HEK293 (cell line): ENCODE results near the gene CCDC9.

Experiments
- SCRT1 ChIP-seq: fragments of 450-650 bp; formaldehyde crosslinking; IDR thresholded peaks from 2 replicates; pipeline ENCODE4 v1.5.1; 2016; ENCODE audit warnings: missing biosample characterization, missing genetic modification characterization, borderline replicate concordance
- SCRT2 ChIP-seq: fragments of 450-650 bp; formaldehyde crosslinking; IDR thresholded peaks from 2 replicates; pipeline ENCODE4 v1.5.1; 2016; ENCODE audit warnings: missing biosample characterization, missing genetic modification characterization
- ZBTB1 ChIP-seq: fragments of 450-650 bp; formaldehyde crosslinking; IDR thresholded peaks from 2 replicates; pipeline ENCODE4 v1.5.1; 2016; ENCODE audit warnings: missing biosample characterization, missing genetic modification characterization
- ZEB2 ChIP-seq: fragments of 450-650 bp; formaldehyde crosslinking; IDR thresholded peaks from 2 replicates; pipeline ENCODE4 v1.5.1; 2016; ENCODE audit warnings: missing biosample characterization, missing genetic modification characterization
- ZNF146 ChIP-seq: fragments of 450-650 bp; formaldehyde crosslinking; IDR thresholded peaks from 2 replicates; pipeline ENCODE4 v1.5.1; 2016; ENCODE audit warnings: missing biosample characterization, missing genetic modification characterization
- ZNF174 ChIP-seq: fragments of 450-650 bp; formaldehyde crosslinking; IDR thresholded peaks from 2 replicates; pipeline ENCODE4 v1.5.0; 2017; ENCODE audit warnings: missing biosample characterization, mild to moderate bottlenecking, missing genetic modification characterization
- ZNF2 ChIP-seq: fragments of 450-650 bp; formaldehyde crosslinking; IDR thresholded peaks from 2 replicates; pipeline ENCODE4 v1.5.1; 2016; ENCODE audit warnings: missing biosample characterization, missing genetic modification characterization
- ZNF223 ChIP-seq: fragments of 450-650 bp; formaldehyde crosslinking; IDR thresholded peaks from 2 replicates; pipeline ENCODE4 v1.5.1; 2016; ENCODE audit warnings: missing biosample characterization, missing genetic modification characterization
- ZNF23 ChIP-seq: fragments of 450-650 bp; formaldehyde crosslinking; IDR thresholded peaks from 2 replicates; pipeline ENCODE4 v1.5.1; 2016; ENCODE audit warnings: missing biosample characterization, missing genetic modification characterization, borderline replicate concordance
- ZNF302 ChIP-seq: fragments of 450-650 bp; formaldehyde crosslinking; IDR thresholded peaks from 2 replicates; pipeline ENCODE4 v1.5.1; 2016; ENCODE audit warnings: missing biosample characterization, missing genetic modification characterization, low read depth
- ZNF366 ChIP-seq: fragments of 450-650 bp; formaldehyde crosslinking; conservative IDR thresholded peaks from 2 replicates; pipeline ENCODE4 v1.5.1; 2016; ENCODE audit warnings: missing biosample characterization, missing genetic modification characterization
- ZNF48 ChIP-seq: fragments of 450-650 bp; formaldehyde crosslinking; IDR thresholded peaks from 2 replicates; pipeline ENCODE4 v1.5.1; 2016; ENCODE audit warnings: missing biosample characterization, missing genetic modification characterization
- ZNF555 ChIP-seq: fragments of 450-650 bp; formaldehyde crosslinking; conservative IDR thresholded peaks from 2 replicates; pipeline ENCODE4 v1.5.1; 2017; ENCODE audit warnings: missing biosample characterization, mild to moderate bottlenecking, missing genetic modification characterization, inconsistent platforms
- ZNF596 ChIP-seq: fragments of 450-650 bp; IDR thresholded peaks from 2 replicates; pipeline ENCODE4 v1.5.0; 2018; ENCODE audit warnings: missing biosample characterization, mild to moderate bottlenecking, missing genetic modification characterization, moderate library complexity
- ZNF76 ChIP-seq: fragments of 450-650 bp; formaldehyde crosslinking; IDR thresholded peaks from 2 replicates; pipeline ENCODE4; 2016; ENCODE audit warnings: low read depth, missing biosample characterization, missing genetic modification characterization, borderline replicate concordance
- ZNF837 ChIP-seq: fragments of 450-650 bp; formaldehyde crosslinking; IDR thresholded peaks from 2 replicates; pipeline ENCODE4 v1.5.1; 2016; ENCODE audit warnings: missing biosample characterization, missing genetic modification characterization
- ZSCAN23 ChIP-seq: fragments of 450-650 bp; formaldehyde crosslinking; IDR thresholded peaks from 2 replicates; pipeline ENCODE4 v1.5.1; 2016; ENCODE audit warnings: missing biosample characterization, missing genetic modification characterization
- TF ChIP-seq, protein P1 (sequence below): fragments of 450-650 bp; formaldehyde crosslinking; IDR thresholded peaks from 2 replicates; pipeline ENCODE4 v1.5.1; 2016; ENCODE audit warnings: missing biosample characterization, missing genetic modification characterization
- TF ChIP-seq, protein P2 (sequence below): fragments of 450-650 bp; formaldehyde crosslinking; conservative IDR thresholded peaks from 2 replicates; pipeline ENCODE4 v1.5.1; 2016; ENCODE audit warnings: low read depth, missing biosample characterization, missing genetic modification characterization
- TF ChIP-seq, protein P3 (sequence below): fragments of 450-650 bp; formaldehyde crosslinking; IDR thresholded peaks from 2 replicates; pipeline ENCODE4 v1.5.1; 2016; ENCODE audit warnings: missing biosample characterization, missing genetic modification characterization
- TF ChIP-seq, protein P4 (sequence below): fragments of 450-650 bp; formaldehyde crosslinking; IDR thresholded peaks from 2 replicates; pipeline ENCODE4 v1.5.1; 2016; ENCODE audit warnings: missing biosample characterization, missing genetic modification characterization
- TF ChIP-seq, protein P5 (sequence below): IDR thresholded peaks from 2 replicates; pipeline ENCODE4 v1.6.1; 2011; ENCODE audit warnings: mild to moderate bottlenecking, low read depth, low read length, borderline replicate concordance
- TF ChIP-seq, protein P6 (sequence below): fragments of 450-650 bp; formaldehyde crosslinking; IDR thresholded peaks from 2 replicates; pipeline ENCODE4 v1.5.1; 2017; ENCODE audit warnings: missing biosample characterization, missing genetic modification characterization
- TF ChIP-seq, protein P7 (sequence below): fragments of 450-650 bp; formaldehyde crosslinking; IDR thresholded peaks from 2 replicates; pipeline ENCODE4; 2016; ENCODE audit warnings: missing biosample characterization, missing genetic modification characterization

Gene CCDC9

DNA sequence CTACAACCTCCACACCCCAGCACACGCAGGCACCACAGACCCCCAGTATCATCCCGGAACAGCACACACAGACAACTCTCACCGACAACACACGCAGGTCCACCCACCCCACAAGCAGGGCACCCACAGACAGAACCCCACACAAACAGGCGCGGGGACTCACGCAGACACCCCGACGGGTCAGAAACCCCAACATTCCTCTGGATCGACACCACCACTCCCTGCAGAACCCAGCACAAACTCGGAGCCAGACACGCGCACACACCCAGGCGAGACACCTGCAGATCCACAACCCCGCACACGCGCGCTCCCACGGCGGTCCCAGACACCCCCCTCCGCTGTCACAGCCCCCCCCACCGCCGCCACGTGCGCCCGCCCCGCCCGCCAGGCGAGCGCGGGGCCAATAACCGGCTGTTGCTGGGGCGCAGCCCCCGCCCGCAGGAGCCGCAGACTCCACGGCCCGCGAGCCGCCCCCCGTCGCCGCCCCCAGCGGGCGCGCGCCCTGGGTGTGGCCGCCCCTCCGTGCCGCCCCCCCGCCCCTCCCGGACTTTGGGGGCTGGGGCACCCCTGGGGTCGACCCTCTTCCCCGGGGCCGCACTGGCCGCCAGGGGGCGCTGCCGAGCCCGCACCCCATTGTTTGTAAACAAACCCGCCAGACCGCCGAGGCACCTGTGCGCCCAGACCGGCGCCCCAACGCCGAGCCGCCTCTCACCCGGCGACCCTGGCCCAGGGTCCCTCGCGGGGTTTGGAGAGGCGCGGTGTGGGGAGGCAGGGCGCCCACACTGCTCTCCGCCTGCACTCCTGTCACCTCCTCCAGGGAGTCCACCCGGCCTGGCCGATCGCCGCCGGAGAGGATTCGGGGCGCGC is 26.0 kb upstream of the CCDC9 start (continued):
- TF ChIP-seq, protein P1, sequence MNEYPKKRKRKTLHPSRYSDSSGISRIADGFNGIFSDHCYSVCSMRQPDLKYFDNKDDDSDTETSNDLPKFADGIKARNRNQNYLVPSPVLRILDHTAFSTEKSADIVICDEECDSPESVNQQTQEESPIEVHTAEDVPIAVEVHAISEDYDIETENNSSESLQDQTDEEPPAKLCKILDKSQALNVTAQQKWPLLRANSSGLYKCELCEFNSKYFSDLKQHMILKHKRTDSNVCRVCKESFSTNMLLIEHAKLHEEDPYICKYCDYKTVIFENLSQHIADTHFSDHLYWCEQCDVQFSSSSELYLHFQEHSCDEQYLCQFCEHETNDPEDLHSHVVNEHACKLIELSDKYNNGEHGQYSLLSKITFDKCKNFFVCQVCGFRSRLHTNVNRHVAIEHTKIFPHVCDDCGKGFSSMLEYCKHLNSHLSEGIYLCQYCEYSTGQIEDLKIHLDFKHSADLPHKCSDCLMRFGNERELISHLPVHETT (tag by site-specific recombination) = peak; percentile 51
- TF ChIP-seq ZNF174 (tag by site-specific recombination) = no peak
- TF ChIP-seq ZNF2 (tag by site-specific recombination) = no peak
- TF ChIP-seq ZSCAN23 (tag by site-specific recombination) = no peak
- no peak for TF ChIP-seq ZNF366 (tag by site-specific recombination)
- TF ChIP-seq ZNF596 (tag by site-specific recombination) = no peak
- peak; percentile 14; the same call in 1 of the 2 replicates for TF ChIP-seq ZNF76 (tag by site-specific recombination)
- TF ChIP-seq ZBTB1 (tag by site-specific recombination) = peak; percentile 90
- TF ChIP-seq, protein P2, sequence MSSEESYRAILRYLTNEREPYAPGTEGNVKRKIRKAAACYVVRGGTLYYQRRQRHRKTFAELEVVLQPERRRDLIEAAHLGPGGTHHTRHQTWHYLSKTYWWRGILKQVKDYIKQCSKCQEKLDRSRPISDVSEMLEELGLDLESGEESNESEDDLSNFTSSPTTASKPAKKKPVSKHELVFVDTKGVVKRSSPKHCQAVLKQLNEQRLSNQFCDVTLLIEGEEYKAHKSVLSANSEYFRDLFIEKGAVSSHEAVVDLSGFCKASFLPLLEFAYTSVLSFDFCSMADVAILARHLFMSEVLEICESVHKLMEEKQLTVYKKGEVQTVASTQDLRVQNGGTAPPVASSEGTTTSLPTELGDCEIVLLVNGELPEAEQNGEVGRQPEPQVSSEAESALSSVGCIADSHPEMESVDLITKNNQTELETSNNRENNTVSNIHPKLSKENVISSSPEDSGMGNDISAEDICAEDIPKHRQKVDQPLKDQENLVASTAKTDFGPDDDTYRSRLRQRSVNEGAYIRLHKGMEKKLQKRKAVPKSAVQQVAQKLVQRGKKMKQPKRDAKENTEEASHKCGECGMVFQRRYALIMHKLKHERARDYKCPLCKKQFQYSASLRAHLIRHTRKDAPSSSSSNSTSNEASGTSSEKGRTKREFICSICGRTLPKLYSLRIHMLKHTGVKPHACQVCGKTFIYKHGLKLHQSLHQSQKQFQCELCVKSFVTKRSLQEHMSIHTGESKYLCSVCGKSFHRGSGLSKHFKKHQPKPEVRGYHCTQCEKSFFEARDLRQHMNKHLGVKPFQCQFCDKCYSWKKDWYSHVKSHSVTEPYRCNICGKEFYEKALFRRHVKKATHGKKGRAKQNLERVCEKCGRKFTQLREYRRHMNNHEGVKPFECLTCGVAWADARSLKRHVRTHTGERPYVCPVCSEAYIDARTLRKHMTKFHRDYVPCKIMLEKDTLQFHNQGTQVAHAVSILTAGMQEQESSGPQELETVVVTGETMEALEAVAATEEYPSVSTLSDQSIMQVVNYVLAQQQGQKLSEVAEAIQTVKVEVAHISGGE = peak; percentile 18; the same call in 1 of the 2 replicates
- no peak for TF ChIP-seq ZNF302 (tag by site-specific recombination)
- 0 out of 2 replicates have a peak, but pooled peaks have one; percentile 10 for TF ChIP-seq SCRT2 (tag by site-specific recombination)
- no peak for TF ChIP-seq ZNF223 (tag by site-specific recombination)
- no peak for TF ChIP-seq ZNF48 (tag by site-specific recombination)
- TF ChIP-seq ZEB2 (tag by site-specific recombination) = peak; percentile 38
- TF ChIP-seq, protein P3, sequence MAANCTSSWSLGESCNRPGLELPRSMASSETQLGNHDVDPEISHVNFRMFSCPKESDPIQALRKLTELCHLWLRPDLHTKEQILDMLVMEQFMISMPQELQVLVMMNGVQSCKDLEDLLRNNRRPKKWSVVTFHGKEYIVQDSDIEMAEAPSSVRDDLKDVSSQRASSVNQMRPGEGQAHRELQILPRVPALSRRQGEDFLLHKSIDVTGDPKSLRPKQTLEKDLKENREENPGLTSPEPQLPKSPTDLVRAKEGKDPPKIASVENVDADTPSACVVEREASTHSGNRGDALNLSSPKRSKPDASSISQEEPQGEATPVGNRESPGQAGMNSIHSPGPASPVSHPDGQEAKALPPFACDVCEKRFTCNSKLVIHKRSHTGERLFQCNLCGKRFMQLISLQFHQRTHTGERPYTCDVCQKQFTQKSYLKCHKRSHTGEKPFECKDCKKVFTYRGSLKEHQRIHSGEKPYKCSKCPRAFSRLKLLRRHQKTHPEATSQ (tag by site-specific recombination) = peak; percentile 46; the same call in 1 of the 2 replicates
- TF ChIP-seq, protein P4, sequence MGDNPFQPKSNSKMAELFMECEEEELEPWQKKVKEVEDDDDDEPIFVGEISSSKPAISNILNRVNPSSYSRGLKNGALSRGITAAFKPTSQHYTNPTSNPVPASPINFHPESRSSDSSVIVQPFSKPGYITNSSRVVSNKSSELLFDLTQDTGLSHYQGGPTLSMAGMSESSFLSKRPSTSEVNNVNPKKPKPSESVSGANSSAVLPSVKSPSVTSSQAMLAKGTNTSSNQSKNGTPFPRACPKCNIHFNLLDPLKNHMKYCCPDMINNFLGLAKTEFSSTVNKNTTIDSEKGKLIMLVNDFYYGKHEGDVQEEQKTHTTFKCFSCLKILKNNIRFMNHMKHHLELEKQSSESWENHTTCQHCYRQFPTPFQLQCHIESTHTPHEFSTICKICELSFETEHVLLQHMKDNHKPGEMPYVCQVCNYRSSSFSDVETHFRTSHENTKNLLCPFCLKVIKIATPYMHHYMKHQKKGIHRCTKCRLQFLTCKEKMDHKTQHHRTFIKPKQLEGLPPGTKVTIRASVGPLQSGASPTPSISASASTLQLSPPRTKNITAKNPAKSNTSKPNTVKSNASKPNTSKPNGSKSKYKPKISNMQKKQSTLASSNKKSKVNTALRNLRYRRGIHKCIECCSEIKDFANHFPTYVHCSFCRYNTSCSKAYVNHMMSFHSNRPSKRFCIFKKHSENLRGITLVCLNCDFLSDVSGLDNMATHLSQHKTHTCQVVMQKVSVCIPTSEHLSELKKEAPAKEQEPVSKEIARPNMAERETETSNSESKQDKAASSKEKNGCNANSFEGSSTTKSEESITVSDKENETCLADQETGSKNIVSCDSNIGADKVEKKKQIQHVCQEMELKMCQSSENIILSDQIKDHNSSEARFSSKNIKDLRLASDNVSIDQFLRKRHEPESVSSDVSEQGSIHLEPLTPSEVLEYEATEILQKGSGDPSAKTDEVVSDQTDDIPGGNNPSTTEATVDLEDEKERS (tag by site-specific recombination) = peak; percentile 72
- TF ChIP-seq, protein P5, sequence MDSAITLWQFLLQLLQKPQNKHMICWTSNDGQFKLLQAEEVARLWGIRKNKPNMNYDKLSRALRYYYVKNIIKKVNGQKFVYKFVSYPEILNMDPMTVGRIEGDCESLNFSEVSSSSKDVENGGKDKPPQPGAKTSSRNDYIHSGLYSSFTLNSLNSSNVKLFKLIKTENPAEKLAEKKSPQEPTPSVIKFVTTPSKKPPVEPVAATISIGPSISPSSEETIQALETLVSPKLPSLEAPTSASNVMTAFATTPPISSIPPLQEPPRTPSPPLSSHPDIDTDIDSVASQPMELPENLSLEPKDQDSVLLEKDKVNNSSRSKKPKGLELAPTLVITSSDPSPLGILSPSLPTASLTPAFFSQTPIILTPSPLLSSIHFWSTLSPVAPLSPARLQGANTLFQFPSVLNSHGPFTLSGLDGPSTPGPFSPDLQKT = no peak
- TF ChIP-seq ZNF23 = 0 out of 2 replicates have a peak, but pooled peaks have one; percentile 60
- TF ChIP-seq, protein P6, sequence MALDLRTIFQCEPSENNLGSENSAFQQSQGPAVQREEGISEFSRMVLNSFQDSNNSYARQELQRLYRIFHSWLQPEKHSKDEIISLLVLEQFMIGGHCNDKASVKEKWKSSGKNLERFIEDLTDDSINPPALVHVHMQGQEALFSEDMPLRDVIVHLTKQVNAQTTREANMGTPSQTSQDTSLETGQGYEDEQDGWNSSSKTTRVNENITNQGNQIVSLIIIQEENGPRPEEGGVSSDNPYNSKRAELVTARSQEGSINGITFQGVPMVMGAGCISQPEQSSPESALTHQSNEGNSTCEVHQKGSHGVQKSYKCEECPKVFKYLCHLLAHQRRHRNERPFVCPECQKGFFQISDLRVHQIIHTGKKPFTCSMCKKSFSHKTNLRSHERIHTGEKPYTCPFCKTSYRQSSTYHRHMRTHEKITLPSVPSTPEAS (tag by site-specific recombination) = peak; percentile 7
- no peak for TF ChIP-seq ZNF555 (tag by site-specific recombination)
- TF ChIP-seq ZNF146 (tag by site-specific recombination) = 0 out of 2 replicates have a peak, but pooled peaks have one; percentile 13
- TF ChIP-seq ZNF837 (tag by site-specific recombination) = peak; percentile 95
- peak; percentile 12; the same call in 1 of the 2 replicates for TF ChIP-seq SCRT1 (tag by site-specific recombination)
- TF ChIP-seq, protein P7, sequence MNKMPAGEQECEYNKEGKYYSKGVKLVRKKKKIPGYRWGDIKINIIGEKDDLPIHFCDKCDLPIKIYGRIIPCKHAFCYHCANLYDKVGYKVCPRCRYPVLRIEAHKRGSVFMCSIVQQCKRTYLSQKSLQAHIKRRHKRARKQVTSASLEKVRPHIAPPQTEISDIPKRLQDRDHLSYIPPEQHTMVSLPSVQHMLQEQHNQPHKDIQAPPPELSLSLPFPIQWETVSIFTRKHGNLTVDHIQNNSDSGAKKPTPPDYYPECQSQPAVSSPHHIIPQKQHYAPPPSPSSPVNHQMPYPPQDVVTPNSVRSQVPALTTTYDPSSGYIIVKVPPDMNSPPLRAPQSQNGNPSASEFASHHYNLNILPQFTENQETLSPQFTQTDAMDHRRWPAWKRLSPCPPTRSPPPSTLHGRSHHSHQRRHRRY (tag by site-specific recombination) = peak; percentile 62; the same call in 1 of the 2 replicates
